HG03439 (cell line): ENCODE measurements around the gene SPRED3.
"Not testable (repeated sequence)": the region's sequence is repeated elsewhere in the genome, so short reads cannot be mapped to it uniquely, and the experiment has no call there.

ENCODE experiments used
- ATAC-seq: cut with Tn5 transposase; IDR thresholded peaks from one replicate; pipeline ENCODE4 v1.9.1; 2021; ENCODE audit warnings: mild to moderate bottlenecking, moderate library complexity; ENCODE audit not compliant: unreplicated experiment

Gene SPRED3, protein sequence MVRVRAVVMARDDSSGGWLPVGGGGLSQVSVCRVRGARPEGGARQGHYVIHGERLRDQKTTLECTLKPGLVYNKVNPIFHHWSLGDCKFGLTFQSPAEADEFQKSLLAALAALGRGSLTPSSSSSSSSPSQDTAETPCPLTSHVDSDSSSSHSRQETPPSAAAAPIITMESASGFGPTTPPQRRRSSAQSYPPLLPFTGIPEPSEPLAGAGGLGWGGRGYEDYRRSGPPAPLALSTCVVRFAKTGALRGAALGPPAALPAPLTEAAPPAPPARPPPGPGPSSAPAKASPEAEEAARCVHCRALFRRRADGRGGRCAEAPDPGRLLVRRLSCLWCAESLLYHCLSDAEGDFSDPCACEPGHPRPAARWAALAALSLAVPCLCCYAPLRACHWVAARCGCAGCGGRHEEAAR

DNA sequence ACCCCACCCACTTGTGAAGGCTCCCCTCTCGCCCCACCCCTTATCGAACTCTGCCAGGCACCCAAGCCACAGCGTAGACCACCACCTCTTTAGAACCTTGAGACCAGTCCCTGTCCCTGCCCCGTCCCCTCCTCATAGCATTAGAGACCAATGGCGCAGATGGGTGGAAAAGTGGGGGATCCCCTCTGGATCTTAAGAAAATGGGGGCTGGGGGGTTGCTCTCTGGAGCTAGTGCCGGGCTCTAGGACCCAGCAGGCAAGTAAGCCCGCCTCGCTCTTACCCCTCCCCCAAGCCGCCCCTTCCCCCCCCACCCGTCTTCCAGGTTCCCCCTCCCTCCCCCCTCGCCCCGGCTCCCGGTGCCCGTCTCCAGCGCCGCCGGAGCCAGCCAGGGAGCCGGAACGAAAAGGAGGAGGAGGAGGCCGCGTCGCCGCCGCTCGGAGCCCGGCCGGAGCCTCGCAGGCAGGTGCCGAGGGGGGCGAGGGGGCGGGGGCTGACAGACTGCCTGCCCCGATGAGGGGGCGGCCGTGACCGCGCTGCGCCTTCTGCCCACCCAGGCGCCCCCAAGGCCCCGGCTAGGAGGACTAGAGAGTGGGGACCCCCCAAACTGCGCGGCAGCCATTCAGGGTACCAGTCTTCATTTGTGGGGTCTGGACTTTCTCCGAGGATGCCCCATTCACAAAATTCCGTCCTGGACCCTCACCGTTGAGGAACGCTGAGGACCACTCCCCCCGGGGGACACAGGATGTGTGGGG, at the start of gene SPRED3:
Gene SPRED3, plus strand, starts transcription at position 349 of the 752 bp plus-strand sequence. CDS start 1,606 bp downstream, outside the sequence.
- no peak for ATAC-seq

DNA sequence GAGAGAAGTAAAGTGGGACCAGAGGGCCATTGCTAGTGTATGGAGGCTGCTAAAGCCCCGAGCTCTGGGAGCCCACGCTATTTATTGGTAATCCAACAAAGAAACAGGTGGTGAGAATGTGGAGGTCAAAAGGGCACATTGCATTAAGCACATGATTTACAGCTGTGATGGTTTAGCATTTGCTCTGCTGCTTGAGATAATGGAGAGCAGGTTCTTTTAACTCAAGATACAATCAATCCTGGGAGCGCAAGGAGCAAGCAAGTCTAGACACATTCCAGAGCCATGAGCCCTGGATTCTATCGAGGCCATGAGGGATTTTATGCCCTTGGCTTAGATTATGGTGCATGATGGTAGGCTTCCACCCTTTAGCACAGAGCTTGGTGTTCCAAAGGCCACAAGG, 49.5 kb upstream of the SPRED3 start:
- not testable (repeated sequence) for ATAC-seq

DNA sequence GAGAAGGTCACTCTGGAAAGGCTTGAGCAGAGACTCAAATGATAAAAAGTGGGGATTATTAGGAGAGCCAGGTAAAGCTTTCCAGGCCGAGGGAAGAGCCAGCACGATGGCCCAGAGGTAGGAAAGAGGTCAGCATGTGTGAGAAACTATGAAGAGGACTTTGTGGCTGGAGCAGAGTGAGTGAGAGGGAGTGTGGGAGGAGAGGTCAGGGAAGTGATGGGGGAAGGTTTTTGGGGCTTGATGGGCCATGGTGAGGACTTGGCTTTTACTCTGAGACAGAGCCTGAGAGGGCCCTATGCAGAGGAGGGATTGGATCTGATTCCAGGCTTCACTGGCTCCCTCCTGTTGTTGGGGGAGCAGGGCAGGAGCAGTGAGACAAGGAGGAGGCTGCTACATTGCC, 47.6 kb upstream of the SPRED3 start:
- no peak for ATAC-seq

DNA sequence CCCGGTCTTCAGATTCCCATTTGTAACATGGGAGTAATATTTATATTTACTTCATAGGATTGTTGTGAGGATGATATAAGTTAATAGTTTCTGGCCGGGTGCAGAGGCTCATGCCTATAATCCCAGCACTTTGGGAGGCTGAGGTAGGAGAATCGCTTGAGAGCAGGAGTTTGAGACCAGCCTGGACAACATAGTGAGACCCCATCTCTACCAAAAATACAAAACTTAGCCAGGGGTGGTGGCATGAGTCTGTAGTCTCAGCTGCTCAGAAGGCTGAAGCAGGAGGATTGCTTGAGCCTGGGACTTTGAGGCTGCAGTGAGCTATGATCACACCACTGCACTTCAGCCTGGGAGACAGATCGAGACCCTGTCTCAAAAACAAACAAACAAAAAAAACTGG, 41.7 kb upstream of the SPRED3 start:
- no peak for ATAC-seq

DNA sequence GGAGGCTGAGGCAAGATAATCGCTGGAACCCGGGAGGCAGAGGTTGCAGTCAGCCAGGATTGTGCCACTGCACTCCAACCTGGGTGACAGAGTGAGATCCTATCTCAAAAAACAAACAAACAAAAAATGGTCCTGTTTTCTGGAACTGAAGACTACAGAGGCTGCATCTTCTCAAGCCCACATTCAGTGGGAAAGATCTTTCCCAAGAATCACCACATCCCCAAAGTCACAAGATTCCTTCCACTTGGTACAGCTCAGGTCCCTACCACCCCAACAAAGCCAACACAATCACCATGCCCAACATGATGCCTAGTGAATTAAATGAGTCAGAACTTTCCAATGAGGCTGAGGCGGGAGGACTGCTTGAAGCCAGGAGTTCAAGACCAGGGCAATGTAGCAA, 37.6 kb upstream of the SPRED3 start:
- no peak for ATAC-seq

DNA sequence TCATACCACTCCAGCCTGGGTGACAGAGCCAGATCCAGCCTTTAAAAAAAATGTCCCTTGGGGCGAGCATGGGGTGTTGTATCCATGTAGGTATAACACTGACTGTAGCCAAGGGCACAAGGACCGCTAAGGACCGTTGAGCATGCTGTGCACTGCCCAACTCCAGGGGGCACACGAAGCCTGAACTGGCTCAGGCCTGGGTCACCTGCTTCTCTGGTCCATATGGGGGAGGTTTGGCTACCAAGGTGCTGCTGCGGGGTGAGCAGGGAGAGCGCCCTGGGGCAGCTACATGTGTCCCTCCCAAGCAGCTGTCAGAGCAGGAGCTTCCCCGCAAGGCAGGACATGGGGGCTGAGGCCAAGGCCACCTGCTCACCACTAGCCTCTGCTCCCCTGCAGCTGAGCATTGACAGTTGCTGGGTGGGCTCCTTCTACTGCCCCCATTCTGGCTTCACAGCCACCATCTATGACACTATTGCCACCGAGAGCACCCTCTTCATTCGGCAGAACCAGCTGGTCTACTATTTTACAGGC, 36.6 kb upstream of the SPRED3 start:
- no peak for ATAC-seq

DNA sequence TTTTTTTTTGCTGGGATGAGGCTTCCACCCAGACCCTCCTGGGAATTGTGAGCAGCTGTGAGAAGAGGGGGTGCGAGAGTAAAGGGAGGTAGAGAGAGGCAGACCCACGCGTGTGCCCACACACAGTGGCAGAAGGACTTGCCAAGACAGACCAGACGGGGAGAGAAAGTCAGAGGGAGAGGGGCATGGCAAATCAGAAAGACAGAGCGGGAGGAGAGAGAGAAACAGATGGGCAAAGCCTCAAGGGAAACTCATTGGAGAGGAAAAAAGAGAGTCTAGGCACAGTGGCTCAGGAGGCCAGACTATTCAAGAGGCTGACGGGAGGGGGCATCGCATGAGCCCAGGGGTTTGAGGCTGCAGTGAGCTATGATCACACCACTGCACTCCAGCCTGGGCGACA, 35.9 kb upstream of the SPRED3 start:
- no peak for ATAC-seq

DNA sequence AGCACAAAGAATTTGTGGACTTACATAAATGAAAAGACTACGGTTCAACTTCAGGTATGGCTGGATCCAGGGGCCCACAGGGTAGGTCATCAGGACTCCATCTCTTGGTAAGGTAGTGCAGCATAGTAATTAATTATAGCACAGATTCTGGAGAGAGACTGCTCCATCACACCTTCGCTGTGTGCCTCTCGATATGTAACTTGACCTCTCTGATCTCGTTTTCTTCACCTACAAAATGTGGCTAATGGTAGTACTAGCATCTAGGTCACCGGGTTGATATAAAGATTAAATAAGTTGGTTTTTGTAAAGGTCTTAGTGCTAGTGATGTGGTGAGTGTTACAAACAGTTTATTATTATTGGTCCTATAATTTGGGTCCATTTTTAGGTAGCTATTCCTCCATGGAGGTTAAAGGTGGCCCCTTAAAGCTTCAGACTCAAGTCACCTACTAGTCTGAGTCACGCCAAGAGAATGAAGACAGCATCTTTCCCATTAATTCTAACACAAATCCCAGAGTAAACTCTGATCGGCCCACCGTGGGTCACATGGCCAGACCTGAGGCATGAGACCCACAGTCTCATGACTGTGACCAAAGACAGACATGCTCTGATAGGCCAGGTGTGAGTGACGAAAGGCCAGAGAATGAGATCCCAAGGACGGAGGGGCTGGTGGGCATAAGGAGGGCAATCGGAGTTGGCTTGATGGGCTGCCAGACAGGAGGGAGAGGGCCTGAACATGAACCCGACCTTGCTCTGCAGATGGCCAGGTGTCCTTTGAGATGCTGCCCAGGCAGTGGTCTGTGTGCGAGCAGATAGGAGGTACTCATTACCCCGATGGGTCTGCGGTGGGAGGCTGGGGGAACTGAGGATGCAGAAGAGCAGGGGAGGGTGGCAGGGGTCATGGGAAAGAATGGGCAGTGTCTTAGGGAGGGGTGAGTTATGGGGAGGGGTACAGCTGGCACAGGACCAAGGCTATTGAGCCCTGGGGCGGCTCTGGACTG, 32.5 kb upstream of the SPRED3 start:
- no peak for ATAC-seq

DNA sequence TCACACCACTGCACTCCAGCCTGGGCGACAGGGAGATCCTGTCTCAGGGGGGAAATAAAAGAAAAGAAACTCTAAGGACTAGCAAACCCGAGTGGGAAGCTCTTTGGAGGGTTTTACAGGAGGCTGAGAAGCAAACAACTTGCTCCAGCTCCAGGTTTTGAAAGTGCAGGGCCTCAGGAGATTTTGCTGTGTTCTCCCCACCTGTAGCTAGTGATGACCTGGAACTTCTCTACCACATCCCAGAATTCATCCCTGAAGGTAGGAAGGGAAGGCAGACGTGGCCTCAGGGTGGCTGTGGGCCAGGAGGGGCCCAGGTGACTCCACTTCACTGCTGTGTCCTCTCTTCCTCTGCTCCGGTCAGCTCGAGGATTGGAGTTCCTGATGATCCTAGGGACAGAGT, 30.4 kb upstream of the SPRED3 start:
- no peak for ATAC-seq

DNA sequence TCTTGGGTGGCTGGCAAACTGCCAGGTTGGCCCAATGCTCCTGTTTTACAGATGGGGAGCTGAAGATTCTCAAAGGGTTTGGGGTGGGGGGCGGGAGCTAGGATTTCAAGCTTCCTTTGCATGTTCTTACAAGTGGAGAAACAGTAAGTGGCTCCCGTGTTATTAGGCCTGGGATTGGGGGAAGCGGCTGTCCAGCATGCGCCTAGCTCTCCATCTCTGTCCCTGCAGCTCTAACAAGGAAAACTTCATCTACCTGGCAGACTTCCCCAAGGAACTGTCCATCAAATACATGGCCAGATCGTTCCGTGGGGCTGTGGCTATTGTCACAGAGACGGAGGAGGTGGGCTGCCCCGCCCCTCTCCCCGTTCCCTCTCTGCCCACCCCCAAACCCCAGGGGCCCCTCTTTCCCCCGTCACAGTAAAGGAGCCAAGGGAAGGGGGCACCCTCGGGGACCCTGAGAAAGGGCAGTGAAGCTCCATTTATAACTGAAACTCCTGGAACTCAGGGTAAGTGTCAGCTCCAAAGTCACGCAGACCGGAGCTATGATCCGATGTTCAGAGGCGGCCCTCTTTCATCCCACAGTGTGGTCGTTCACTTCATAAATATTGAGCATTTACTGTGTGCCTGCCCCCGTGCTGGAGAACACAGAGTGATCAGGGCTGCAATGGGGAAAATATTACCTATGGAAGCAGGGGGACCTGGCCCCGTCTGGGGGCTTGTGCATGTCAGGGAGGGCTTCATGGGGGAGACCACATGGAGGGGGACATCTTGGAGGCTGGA, 29.1 kb upstream of the SPRED3 start:
- ATAC-seq = no peak

DNA sequence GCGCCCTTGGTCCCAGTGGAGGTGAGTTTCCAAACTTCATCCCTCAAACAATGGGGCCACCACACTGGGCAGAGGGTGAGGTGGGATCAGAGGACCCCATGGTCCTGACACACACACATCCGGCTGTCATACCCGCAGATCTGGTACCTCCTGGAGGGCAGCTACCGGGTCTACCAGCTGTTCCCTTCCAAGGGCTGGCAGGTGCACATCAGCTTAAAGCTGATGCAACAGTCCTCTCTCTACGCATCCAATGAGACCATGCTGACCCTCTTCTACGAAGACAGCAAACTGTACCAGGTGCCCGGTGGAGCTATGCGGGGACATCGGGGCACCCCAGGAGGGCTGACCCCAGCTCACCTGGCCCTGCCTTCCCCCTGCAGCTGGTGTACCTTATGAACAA, 28.1 kb upstream of the SPRED3 start:
- ATAC-seq = no peak

DNA sequence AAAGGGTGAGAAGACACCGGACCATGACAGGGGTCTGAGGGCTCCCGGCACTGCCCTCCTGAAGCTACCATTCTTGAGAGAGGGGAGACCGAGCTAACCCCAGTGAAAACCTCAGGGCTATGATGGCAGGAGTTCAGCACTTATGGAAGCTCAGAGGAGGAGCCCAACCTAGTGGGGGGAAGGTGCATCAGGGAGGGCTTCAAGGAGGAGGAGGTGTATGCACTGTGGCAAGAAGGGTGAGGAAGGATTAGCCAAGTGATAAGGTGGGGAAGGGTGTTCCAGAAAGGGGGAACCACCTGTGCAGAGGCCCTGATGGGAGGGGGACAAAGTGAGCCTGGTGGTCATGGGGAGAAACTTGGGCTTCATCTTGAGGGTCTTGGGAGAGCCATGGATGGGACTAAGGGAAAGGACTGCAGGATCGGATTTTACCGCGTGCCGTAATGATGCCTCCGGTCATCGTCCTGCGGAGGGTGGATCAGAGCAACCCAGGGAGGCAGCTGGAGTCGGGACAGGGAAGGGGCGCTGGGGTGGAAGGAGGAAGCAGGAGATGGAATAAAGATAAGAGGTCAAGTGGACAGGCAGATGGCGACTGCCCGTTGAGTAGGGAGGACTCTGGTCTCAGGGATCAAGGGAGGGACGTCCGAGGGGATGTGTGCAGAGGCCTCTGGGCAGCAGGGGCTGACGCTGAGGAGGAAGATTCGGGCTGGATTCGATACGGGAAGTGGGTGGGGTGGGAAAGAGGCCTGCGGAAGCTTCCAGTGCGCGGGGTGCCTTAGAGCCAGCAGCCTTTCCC, 27.5 kb upstream of the SPRED3 start:
- no peak for ATAC-seq

DNA sequence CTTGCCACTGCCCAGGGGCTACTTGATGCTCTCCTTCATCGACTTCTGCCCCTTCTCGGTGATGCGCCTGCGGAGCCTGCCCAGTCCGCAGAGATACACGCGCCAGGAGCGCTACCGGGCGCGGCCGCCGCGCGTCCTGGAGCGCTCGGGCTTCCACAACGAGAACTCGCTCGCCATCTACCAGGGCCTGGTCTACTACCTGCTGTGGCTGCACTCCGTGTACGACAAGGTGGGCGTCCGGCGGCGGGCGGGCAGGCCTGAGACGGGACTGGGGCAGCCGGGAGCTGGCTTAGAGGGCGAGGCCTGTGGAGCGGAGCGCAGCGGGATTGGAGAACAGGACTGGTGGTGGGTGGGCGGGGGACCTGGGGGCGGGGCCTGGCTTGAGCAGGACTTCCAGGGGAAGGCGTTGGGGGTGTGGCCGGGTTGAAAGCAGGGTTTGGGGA, 26.8 kb upstream of the SPRED3 start:
- ATAC-seq = peak; percentile 52

DNA sequence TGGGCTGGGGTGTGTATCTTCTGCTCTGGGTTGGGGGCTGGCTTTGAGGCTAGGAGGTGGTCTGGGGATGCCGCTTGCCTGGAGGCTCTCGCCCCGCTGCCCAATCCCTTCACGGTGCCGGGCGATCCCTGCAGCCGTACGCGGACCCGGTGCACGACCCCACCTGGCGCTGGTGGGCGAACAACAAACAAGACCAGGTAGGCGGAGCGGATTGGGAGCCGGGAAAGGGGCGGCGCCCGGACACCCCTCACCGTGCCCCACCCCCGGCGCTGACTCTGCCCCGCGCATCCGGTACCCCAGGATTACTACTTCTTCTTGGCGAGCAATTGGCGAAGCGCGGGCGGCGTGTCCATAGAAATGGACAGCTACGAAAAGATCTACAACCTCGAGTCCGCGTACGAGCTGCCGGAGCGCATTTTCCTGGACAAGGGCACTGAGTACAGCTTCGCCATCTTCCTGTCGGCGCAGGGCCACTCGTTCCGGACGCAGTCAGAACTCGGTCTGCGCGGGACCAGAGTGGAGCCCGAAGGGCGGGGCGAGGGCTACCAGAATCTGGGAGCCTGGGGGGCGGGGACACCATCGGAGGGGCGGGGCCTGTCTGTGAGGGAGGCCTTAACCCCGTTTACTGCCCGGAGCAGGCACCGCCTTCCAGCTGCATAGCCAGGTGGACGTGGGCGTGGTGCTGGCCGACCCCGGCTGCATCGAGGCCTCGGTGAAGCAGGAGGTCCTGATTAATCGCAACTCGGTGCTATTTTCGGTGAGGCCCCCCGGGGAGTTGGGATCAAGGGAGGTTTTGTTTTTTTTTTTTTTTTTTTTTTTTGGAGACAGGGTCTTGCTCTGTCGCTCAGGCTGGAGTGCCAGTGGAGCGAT, 26.2 kb upstream of the SPRED3 start:
- peak; percentile 45 for ATAC-seq

DNA sequence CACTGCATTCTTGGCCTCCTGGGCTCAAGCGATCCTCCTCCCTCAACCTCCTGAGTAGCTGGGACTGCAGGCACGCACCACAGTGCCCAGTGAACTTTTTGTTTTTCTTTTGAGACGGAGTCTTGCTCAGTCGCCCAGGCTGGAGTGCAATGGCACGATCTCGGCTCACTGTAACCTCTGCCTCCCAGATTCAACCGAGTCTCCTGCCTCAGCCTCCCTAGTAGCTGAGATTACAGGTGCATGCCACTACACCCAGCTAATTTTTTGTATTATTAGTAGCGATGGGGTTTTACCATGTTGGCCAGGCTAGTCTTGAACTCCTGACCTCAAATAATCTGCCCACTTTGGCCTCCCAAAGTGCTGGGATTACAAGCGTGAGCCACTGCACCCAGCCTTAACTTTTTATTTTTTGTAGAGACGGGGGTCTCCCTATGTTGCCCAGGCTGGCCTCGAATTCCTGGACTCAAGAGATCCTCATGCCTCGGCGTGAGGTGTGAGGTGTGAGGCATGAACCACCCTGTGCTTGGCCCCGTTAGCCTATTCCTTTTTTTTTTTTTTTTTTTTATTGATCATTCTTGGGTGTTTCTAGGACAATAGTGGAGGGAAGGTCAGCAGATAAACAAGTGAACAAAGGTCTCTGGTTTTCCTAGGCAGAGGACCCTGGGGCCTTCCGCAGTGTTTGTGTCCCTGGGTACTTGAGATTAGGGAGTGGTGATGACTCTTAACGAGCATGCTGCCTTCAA, 25.4 kb upstream of the SPRED3 start:
- ATAC-seq = not testable (repeated sequence)

DNA sequence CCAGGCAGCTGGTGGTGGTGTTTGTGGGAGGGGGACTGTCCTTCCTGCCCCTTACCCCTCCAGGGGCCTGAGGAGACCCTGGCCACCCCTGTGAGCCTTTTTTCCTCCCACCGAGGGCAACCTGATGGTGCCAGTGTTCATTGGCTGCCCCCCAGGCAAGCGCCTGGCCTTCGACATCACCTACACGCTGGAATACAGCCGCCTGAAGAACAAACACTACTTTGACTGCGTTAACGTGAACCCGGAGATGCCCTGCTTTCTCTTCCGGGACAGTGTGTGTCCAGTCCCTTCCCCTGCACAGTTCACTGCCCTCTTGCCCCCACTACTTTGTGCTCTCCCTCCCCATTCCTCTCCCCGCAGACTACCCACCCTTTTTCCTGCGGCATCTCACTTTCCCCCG, 21.5 kb upstream of the SPRED3 start:
- ATAC-seq = no peak

DNA sequence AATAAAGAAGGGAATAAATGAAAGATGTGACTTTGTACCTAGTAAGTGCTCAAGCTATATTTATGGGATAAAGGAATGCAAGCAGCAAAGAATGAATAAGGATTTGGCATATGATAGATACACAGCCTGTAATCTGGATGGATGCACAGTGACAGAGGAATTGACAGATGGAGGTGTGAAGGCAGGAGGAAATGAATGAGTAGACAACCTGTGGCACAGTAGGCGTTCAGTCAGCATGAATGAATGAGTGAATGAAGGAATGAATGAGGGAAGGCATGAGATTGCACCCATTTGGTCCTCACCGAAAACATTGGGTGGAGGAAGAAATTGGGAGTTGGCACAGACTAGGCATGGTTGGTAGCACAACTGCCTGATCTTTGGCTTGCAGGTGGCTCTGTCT, 18.9 kb upstream of the SPRED3 start:
- no peak for ATAC-seq

DNA sequence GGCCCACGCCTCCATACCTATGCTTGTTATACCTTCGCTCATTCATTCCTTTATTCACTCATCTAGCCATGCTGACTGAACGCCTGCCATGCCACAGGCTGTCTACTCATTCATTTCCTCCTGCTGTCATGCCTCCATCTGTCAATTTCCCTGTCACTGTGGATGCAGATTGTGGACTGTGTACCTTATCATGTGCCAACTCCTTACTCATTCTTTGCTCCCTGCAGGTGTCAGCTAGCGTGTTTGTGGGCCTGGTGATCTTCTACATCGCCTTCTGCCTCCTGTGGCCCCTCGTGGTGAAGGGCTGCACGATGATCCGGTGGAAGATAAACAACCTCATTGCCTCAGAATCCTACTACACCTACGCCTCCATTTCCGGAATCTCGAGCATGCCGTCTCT, 18.2 kb upstream of the SPRED3 start:
- ATAC-seq = no peak
